HG03066 (cell line): ENCODE results near the gene MYH7B.

ENCODE experiments used
- ATAC-seq: cut with Tn5 transposase; IDR thresholded peaks from one replicate; pipeline ENCODE4 v1.9.1; 2021; ENCODE audit warnings: low read depth; ENCODE audit not compliant: unreplicated experiment

The MYH7B gene

GRCh38 chr20:35002426-35003210, 47.0 kb downstream of the MYH7B start:
- no peak for ATAC-seq

GRCh38 chr20:35003211-35004031, 47.8 kb downstream of the MYH7B start:
- no peak for ATAC-seq

GRCh38 chr20:35004051-35004725, 48.5 kb downstream of the MYH7B start:
- no peak for ATAC-seq

- no peak for ATAC-seq
Measured at GRCh38 chr20:35004749-35005462, 49.2 kb downstream of the MYH7B start.
